Measurements from ENCODE around the gene ACOT7. TPM values are rescaled to one million over a fixed set of nuclear protein-coding genes. Genes with fewer than 3 reads are reported as not detected.

ACOT7 gene
- polyA plus RNA-seq, 3 donors, result 32.8 to 39.4 (median 36.8) TPM

GRCh38 chr1:6273380-6273891 lies 120.1 kb downstream of the ACOT7 start:
- peak; percentile 61 for DNase-seq

- DNase-seq, result no peak
Observed at GRCh38 chr1:6272868-6273267, 120.7 kb downstream of the ACOT7 start.

DNA sequence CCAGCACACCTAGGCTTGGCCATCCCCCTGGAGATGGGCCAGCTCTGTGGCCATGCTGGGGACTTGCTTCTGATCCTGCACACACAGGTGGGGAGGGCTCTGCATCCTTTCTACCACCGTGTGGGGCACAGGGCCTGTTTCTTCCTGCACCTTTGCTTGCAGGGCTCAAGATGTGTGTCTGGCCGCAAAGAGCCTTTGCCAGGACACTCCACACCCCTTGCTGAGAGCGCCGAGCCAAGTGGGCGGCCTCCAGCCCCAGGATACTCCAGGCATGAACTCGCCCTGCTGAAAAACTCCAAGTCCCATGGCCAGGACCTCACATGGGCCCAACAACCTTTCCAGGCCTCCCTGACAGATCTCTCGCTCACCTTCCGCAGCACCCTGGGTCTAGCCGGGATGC lies 121.1 kb downstream of the ACOT7 start:
- DNase-seq, result no peak

- DNase-seq, result no peak
Observed at GRCh38 chr1:6271554-6271953, 122.0 kb downstream of the ACOT7 start.

DNA sequence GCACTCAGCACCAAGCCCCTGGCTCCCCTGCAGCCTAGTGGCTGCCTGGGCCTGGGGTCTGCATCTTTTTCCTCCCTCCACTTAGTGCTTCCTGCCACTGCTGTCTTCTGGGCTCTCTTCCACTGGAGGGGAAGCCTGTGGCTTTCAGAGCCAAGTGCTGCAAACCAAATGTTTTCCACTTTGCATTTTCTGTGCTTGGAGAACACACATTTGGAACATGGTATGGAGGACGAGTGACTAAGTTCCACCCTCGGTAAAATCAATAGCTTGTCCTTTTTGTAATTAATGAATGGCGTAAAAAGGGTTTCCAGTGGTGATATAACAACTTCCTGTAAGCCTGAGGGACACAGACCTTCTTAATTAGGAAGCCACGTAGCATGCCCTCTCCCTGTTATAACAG lies 122.6 kb downstream of the ACOT7 start:
- no peak for DNase-seq

DNA sequence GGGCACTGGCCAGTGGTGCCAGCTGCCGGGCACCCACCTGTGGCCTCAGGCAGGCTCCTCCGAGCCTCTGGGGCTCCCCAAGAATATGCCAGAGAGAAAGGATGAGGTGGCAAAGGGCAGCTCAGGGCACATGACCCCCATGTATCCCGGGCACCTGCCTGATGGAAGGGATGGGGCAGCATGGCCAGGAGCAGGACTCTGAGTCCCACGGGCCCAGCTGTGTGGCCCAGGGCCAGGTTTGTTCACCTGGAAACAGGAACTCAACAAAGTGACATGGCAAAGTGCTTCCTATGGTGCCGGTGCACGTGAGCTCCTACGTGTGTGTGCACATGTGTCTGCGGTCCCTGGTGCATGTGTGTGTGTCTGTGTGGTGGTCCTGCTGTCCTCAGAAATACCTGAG lies 123.2 kb downstream of the ACOT7 start:
- no peak for DNase-seq

DNA sequence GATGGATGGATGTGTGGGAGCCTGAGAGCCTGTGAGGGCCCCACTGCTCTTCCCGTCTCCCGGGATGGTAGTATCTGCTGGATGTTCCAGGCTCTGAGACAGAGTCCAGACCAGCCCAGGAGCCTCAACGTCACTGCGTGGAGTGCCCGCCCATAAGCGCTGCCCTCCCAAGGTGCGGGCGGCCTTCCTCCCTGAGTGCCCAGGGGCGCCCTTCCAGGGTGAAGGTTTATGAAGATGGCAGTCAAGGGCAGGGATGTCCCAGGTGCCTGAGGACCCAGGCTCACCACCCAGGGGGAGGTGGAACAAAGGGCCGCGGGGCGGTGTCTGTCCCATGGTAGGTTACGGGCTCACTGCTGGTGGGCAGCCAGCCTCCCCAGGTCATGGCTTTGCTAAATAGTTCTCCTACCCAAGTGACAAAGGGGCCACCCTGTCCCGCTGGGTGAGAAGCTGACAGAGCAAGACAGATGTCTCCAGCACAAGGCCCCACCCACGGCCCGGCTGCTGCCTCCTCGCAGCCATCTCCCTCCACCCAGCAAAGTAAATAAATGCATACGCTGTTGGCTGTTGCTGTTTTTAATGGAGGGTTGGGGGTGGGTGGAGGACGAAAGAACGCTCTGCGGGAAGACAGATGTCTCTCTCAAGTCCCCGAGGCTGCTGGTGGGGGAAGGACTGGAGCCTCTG lies 123.7 kb downstream of the ACOT7 start:
- DNase-seq, result no peak

GRCh38 chr1:6269296-6269695 lies 124.3 kb downstream of the ACOT7 start:
- no peak for DNase-seq

GRCh38 chr1:6268415-6268814 lies 125.2 kb downstream of the ACOT7 start:
- DNase-seq, result no peak

- DNase-seq, result peak; percentile 59
Observed at GRCh38 chr1:6267686-6268322, 125.8 kb downstream of the ACOT7 start.

DNA sequence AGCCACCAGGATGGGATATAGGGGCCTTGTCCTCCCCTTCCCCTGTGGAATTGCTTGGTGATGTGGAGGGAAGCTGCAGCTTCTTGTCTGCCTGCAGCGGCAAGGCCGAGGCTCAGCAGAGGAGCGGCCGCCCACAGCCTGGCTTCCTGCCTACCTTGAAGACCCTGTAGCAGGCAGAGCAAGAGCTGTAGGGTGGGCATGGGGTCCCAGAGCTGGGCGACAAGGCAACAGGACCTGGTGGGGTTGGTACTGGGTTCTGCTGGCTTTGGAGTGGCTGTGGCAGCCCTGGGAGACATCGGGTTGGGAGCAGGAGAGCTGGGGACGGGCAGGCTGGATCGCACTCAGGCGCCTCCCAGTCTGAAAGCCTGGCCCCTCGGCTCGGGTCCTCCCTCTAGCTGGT lies 126.9 kb downstream of the ACOT7 start:
- no peak for DNase-seq

- DNase-seq, result no peak
Observed at GRCh38 chr1:6265151-6265550, 128.4 kb downstream of the ACOT7 start.

DNA sequence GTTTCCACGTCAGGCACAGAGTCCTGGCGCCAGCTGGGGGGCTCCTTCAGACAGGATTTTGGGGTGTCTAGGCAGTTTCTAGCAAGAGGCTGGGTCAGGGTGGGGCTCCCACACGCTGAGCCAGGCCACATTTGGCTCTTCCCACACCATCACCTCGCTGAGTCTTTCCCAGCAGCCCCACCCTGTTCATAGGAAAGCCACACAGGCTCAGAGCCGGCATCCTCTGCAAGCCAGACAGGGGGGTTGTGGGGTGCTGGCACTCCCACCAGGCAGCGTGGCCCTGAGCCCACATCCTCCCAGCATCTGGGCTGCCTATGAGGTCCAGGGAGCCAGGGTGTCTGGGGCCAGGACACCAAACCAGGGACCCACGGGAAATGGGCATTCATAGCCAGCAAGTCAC lies 129.9 kb downstream of the ACOT7 start:
- no peak for DNase-seq

DNA sequence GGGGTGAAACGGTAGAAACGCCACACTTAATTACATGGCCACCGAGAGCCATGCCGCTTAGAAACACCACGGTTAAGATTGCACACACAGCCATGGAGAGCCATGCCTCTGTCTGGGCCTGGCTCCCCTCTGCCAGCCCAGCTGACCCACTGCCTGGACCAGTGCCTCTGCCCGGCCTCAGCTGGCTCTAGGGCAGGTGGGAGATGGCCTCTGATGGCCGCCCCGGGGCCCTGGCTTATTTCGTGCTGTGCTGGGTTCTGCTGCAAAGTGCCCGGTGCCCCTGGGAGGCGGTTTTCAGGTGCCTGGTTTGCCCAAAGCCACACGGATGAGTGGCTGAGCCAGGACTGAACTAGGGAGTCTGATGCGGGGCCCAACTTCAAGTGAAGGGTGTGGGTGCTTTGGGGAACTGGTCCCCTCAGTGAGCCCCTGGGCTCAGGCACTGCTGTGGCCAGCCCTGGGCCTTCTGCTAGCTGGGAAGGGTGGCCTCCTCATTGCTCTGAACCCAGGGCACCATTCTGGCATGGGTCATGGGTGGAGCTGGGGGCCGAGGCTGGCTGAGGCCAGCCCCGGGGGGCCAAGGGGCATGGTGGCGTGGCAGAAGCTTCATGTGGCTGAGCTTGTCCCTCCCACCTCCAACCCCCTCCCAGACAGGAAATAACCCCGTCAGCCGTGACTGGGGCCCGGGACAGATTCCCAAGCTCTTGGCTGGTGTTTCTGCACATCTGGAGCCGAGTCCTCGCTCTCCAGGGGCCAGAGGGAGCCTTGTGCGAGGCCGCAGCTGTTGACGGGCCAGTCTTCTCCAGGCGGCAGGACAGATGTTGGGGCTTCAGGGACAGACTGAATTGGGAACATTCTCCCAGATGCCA lies 130.8 kb downstream of the ACOT7 start:
- peak; percentile 72 for DNase-seq

DNA sequence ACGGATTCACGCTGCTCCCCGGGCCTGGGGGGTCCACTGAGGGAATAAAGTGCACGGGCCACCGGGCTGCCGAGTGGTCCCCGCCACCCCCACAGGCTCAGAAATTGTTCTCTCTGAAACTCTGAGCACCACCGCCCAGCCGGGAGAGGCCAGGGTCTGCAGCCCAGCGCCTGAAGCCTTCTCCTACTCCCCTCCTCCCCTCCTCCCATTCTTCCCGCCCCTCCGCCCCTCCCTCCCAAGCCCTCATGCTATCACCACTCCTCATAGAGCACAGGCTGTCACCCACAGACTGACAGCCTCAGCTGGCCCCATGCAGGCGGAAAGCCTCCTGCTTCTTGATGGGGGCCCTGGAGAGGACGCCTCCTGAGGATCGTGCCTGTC lies 132.0 kb downstream of the ACOT7 start:
- no peak for DNase-seq

- no peak for DNase-seq
Observed at GRCh38 chr1:6260961-6261614, 132.5 kb downstream of the ACOT7 start, which contains the start of gene GPR153. TSS of gene GPR153 (minus strand) at chr1:6261098. CDS start at chr1:6254905, 6,193 bp downstream.

DNA sequence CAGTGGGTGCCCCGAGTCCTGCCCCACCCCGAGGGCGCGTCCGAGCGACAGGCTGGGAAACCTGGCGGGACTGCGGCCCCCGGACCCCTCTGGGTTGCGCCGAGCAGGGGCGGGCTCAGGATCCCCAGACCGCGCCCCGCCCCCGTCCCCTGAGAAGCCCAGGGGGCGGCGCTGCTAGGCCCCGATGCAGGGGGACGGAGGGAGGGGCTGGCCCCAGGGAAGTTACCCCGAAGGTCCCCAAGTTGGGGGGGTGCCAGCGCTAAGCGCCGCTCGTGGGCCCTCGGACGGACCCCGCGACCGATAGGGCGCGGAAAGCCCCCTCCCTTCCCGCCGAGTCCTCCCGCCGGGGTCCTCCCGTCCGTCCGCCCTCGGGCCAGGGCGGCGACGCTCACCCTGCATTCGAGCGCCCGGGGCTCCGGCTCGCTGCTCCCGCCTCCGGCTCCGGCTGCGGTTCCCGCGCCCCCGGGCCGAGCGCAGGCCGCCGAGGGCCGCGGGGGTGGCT lies 133.1 kb downstream of the ACOT7 start:
- DNase-seq, result no peak

DNA sequence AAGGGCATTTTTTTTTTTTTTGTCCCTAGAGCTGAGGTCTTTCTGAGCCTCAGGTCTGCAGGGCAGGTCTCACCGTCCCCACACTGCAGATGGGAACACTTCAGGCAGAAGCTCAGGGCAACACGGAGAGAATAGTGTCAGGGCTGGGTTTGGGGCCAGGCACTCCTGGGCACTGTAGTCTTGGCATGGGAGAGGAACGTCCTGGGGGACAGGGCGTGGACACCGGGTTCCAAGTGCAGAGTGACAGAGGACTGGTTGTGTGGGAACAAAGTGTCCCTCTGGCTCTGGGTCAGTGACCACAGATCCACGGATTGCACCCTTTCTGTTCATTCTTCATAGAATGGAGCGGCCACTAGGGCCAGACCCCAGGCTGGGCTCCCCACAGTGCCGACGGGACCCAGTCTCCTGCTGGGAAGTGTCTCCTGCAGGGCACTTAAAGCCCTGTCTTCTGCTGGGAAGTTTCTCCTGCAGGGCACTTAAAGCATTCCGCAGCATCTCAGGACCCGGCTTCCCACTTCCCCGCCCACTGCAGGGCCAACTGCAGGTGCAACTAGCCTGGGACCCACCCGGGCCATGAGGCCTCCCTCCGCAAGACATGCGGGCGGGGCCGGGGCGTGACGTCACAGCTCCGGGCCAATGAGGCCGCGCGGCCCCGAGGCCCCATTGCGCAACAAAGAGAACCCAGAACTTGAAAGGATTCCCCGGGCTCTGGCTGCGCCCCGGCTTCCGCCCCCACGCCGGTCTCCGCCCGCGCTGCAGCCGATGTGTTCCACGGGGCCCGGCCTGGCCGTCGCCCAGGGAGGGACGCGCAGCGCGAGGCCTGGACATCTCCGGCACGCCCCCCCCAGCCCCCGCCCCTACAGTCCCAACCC lies 133.8 kb downstream of the ACOT7 start:
- no peak for DNase-seq

GRCh38 chr1:6258675-6259074 lies 134.9 kb downstream of the ACOT7 start:
- no peak for DNase-seq

GRCh38 chr1:6257541-6258069 lies 136.0 kb downstream of the ACOT7 start:
- no peak for DNase-seq

GRCh38 chr1:6256645-6257044 lies 136.9 kb downstream of the ACOT7 start:
- no peak for DNase-seq
